ENCODE results near the gene AEBP2. TPM values are rescaled to one million over a fixed set of nuclear protein-coding genes. Genes with fewer than 3 reads are reported as not detected.
"Not testable (repeated sequence)": the region's sequence is repeated elsewhere in the genome, so short reads cannot be mapped to it uniquely, and the experiment has no call there.

The AEBP2 gene
- total RNA-seq, 1 experiment from 2014 or later, result 13.4 TPM

DNA sequence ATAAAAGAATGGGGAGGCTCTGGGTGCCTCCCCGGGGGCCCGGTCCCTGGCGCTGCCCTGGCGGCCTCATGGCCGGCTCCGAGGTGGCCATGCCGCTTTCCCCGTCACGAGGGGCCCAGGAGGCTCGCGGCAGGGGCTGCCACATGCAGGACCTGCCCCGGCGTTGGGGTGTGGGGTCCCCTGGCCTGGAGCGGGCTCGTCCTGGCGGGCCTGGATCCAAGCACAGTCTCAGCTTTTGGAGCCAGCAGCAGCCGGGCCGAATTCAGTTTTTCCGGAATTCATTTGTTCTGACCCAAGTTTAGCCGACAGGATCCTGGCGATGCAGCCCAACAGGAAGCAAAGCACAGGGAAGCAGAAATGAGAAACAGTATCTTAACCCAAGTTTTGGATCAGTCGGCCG lies 26.4 kb upstream of the AEBP2 start:
- Histone ChIP-seq H3K36me3 (no peaks in the 10 kb centered on the region), H3K4me3 (no peak overlapping the region), H3K9me3 (no peaks in the 10 kb centered on the region), H3K27me3 (no peaks in the 10 kb centered on the region)
- no peak for DNase-seq

DNA sequence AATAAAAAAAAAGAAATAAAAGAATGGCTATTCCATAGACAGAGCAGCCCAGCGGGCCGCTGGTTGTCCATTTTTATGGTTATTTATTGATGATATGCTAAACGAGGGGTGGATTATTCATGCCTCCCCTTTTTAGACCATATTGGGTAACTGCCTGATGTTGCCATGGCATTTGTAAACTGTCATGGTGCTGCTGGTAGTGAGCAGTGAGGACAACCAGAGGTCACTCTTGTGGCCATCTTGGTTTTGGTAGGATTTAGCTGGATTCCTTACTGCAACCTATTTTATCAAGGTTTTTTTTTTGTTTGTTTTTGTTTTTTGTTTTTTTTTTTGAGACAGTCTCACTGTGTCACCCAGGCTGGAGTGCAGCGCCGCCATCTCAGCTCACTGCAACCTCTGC lies 25.7 kb upstream of the AEBP2 start:
- H3K36me3 ChIP-seq, H3K4me3 ChIP-seq, DNase-seq, H3K27me3 ChIP-seq, H3K9me3 ChIP-seq: not testable (repeated sequence)

GRCh38 chr12:19415563-19415962 lies 23.7 kb upstream of the AEBP2 start:
- no peak for DNase-seq
- H3K27me3 ChIP-seq, result no peaks in the 10 kb centered on the region
- H3K4me3 ChIP-seq, result no peak overlapping the region
- no peaks in the 10 kb centered on the region for H3K36me3 ChIP-seq
- H3K9me3 ChIP-seq, result no peaks in the 10 kb centered on the region

- Histone ChIP-seq H3K27me3 (no peaks in the 10 kb centered on the region), H3K4me3 (no peak overlapping the region), H3K36me3 (no peaks in the 10 kb centered on the region), H3K9me3 (no peaks in the 10 kb centered on the region)
- no peak for DNase-seq
These were observed 20.2 kb upstream of the AEBP2 start for GRCh38 chr12:19419086-19419485.

DNA sequence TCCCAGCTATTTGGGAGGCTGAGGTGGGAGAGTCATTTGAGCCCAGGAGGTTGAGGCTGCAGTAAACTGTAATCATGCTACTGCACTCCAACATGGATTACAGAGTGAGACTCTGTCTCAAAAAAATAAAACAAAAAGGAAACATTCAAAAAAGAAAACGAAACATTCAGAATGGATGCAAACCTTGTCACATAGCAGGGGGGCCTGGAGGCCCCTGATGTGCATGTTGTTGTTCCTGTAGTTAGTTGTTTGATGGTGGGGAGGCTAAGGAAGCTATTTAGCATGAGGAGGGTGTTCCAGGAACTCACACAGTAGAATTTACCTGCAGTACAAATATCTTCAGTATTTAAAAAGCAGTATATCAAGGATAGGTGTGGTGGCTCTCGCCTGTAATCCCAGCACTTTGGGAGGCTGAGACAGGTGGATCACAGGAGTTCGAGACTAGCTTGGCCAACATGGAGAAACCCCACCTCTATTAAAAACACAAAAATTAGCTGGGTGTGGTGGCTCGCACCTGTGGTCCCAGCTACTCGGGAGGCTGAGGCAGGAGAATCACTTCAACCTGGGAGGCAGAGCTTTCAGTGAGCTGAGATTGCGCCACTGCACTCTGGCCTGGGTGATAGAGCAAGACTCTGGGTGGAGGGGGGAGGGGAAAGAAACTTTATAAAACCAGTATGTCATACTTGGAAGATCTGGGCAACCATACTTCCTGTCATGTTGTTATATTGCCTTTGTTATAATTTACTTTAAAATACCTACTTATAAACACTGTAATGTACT lies 17.6 kb upstream of the AEBP2 start:
- Histone ChIP-seq H3K36me3 (no peaks in the 10 kb centered on the region), H3K9me3 (peaks cover 9% of the 10 kb centered on the region; the same call in 1 of the 2 replicates), H3K4me3 (no peak overlapping the region), H3K27me3 (no peaks in the 10 kb centered on the region)
- DNase-seq, result no peak

GRCh38 chr12:19423166-19423930 lies 15.9 kb upstream of the AEBP2 start:
- Histone ChIP-seq H3K36me3 (no peaks in the 10 kb centered on the region), H3K9me3 (peaks cover 9% of the 10 kb centered on the region; the same call in 1 of the 2 replicates), H3K27me3 (no peaks in the 10 kb centered on the region), H3K4me3 (no peak overlapping the region)
- DNase-seq, result no peak

DNA sequence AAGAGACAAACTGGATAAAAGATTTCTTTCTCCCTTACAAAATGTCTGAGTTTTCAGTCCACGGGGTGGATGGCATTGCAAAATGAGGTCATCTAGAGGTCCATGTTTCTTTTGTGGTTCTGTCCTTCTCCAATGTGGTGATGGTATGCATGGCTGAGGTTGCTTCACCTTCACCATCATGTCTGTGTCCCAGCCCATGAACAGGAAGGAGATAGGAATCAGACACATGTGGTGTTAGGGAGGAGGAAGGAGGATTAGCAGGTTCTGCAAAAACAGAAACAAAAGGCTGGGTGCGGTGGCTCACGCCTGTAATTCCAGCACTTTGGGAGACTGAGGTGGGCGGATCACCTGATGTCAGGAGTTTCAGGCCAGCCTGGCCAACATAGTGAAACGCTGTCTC lies 11.0 kb upstream of the AEBP2 start:
- H3K27me3 ChIP-seq, result no peaks in the 10 kb centered on the region
- no peak overlapping the region for H3K4me3 ChIP-seq
- H3K9me3 ChIP-seq, result peaks cover 9% of the 10 kb centered on the region; the same call in 1 of the 2 replicates
- no peaks in the 10 kb centered on the region for H3K36me3 ChIP-seq
- DNase-seq, result no peak

DNA sequence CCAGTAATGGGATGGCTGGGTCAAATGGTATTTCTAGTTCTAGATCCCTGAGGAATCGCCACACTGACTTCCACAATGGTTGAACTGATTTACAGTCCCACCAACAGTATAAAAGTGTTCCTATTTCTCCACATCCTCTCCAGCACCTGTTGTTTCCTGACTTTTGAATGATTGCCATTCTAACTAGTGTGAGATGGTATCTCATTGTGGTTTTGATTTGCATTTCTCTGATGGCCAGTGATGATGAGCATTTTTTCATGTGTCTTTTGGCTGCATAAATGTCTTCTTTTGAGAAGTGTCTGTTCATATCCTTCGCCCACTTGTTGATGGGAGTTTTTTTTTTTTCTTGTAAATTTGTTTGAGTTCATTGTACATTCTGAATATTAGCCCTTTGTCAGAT lies 9.8 kb upstream of the AEBP2 start:
- DNase-seq, H3K9me3 ChIP-seq, H3K27me3 ChIP-seq, H3K4me3 ChIP-seq, H3K36me3 ChIP-seq: not testable (repeated sequence)

GRCh38 chr12:19430988-19431387 lies 8.3 kb upstream of the AEBP2 start:
- Histone ChIP-seq H3K9me3 (peaks cover 6% of the 10 kb centered on the region; the same call in 1 of the 2 replicates), H3K36me3 (no peaks in the 10 kb centered on the region), H3K27me3 (no peaks in the 10 kb centered on the region), H3K4me3 (no peak overlapping the region)
- no peak for DNase-seq

- DNase-seq, result peak; percentile 93
- no peaks in the 10 kb centered on the region for H3K36me3 ChIP-seq
These were observed 7.6 kb upstream of the AEBP2 start for GRCh38 chr12:19431407-19432308.

GRCh38 chr12:19432309-19433170 lies 6.8 kb upstream of the AEBP2 start:
- no peak overlapping the region for H3K4me3 ChIP-seq
- H3K9me3 ChIP-seq, result no peaks in the 10 kb centered on the region
- no peaks in the 10 kb centered on the region for H3K36me3 ChIP-seq
- peak; percentile 56 for DNase-seq
- no peaks in the 10 kb centered on the region for H3K27me3 ChIP-seq

More at GRCh38 chr12:19431407-19432308, 7.6 kb upstream of the AEBP2 start:
- Histone ChIP-seq H3K9me3 (0 out of 2 replicates have a peak, but pooled peaks cover under 1% of the 10 kb centered on the region), H3K4me3 (no peak overlapping the region), H3K27me3 (no peaks in the 10 kb centered on the region)

GRCh38 chr12:19434538-19434937 lies 4.8 kb upstream of the AEBP2 start:
- no peaks in the 10 kb centered on the region for H3K27me3 ChIP-seq
- H3K4me3 ChIP-seq, result no peak overlapping the region
- DNase-seq, result no peak
- no peaks in the 10 kb centered on the region for H3K9me3 ChIP-seq
- no peaks in the 10 kb centered on the region for H3K36me3 ChIP-seq

DNA sequence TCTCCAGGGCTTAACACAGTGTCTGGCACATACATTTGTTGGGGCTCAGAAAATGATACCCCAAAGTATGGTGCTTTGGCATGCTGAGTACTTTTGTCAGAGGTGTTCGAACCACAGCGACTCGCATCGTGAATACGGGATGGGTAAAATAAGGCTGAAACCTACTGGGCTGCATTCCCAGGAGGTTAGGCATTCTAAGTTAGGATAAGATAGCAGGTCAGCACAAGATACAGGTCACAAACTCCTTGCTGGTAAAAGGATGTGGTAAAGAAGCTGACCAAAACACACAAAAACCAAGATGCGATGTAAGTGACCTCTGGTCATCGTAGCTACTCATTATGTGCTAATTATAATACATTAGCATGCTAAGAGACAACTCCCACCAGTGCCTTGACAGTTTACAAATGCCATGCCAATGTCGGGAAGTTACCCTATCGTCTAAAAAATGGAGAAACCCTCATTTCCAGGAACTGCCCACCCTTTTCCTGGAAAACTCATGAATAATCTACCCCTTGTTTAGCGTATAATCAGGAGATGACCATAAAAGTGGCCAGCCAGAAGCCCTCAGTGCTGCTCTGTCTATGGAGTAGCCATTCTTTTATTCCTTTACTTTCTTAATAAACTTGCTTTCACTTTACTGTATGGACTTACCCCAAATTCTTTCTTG lies 3.3 kb upstream of the AEBP2 start:
- Histone ChIP-seq H3K4me3 (no peak overlapping the region), H3K9me3 (no peaks in the 10 kb centered on the region), H3K27me3 (no peaks in the 10 kb centered on the region), H3K36me3 (peaks cover 9% of the 10 kb centered on the region)
- DNase-seq, result no peak

DNA sequence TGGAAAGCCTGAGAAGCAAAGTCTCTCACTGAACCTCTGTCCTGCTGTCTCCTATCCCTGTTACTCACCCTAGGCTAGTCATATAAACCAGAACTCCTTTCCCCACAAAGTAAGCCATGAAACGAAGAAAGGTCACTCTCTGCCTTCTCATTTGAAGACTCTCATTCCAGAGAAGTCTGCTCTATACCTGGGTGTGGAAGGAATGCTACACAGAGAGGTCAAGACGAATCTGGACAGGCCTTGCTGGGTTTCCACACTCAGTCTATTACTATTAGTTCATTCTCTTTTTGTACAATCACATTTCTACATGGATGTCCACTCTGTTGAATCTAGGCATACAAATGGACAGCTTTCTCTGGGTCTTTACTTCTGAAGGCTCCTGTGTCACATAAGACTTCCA lies 2.4 kb upstream of the AEBP2 start:
- DNase-seq, result no peak
- Histone ChIP-seq H3K36me3 (peaks cover 13% of the 10 kb centered on the region), H3K9me3 (no peaks in the 10 kb centered on the region), H3K27me3 (no peaks in the 10 kb centered on the region), H3K4me3 (no peak overlapping the region)

- no peak for DNase-seq
- H3K4me3 ChIP-seq, result no peak overlapping the region
- H3K36me3 ChIP-seq, result peaks cover 24% of the 10 kb centered on the region
- H3K9me3 ChIP-seq, result no peaks in the 10 kb centered on the region
- no peaks in the 10 kb centered on the region for H3K27me3 ChIP-seq
These were observed 1.3 kb upstream of the AEBP2 start for GRCh38 chr12:19437996-19438395.
